Adrenal gland (tissue), 12 donors: ENCODE data around the gene ENDOU. TPM values are rescaled to one million over a fixed set of nuclear protein-coding genes. Genes with fewer than 3 reads are reported as not detected.

Experiments
- DNase-seq, 7 donors: peaks; one replicate each; pipeline ENCODE4 v3.0.0-alpha.2; 2019 to 2020
- H3K27ac ChIP-seq, 5 donors: fragments of 200-600 bp; sonication (generic) in 4 of 5; 1 replicate in 3 of 5; 2 replicates in 2 of 5; pipeline versions ENCODE4 v1.5.1 to v1.8.0; 2016 to 2020; ENCODE audit warnings: mild to moderate bottlenecking in 1 of 5
- H3K27me3 ChIP-seq: fragments of 200-600 bp; 2 replicates; pipeline ENCODE4 v1.8.0; 2021
- H3K36me3 ChIP-seq, 2 donors: fragments of 200-600 bp; replicated peaks in 1 of 2; 1 replicate in 1 of 2; 2 replicates in 1 of 2; pipeline versions ENCODE4 v1.5.1 to v1.8.0; 2018 to 2022
- H3K4me1 ChIP-seq, 2 donors: fragments of 200-600 bp; replicated peaks in 1 of 2; 1 replicate in 1 of 2; 2 replicates in 1 of 2; pipeline versions ENCODE4 v1.5.1 to v1.8.0; 2018 to 2021
- H3K4me3 ChIP-seq, 4 donors: fragments of 200-600 bp; sonication (generic) in 3 of 4; one replicate each; pipeline ENCODE4 v1.5.1; 2016 to 2018
- H3K9me3 ChIP-seq, 3 donors: fragments of 200-600 bp; sonication (generic) in 1 of 3; replicated peaks in 1 of 3; 1 replicate in 2 of 3; 2 replicates in 1 of 3; pipeline versions ENCODE4 v1.5.1 to v1.8.0; 2016 to 2021
- CTCF ChIP-seq, 6 experiments: fragments of 450-650 bp in 4 of 6; fragments of 200-600 bp in 2 of 6; sonication (generic) in 1 of 6; IDR thresholded peaks; 1 replicate in 5 of 6; 2 replicates in 1 of 6; pipeline versions ENCODE4 v1.5.1 to v1.8.0; 2016 to 2021; ENCODE audit warnings: antibody characterized with exemption in 6 of 6, mild to moderate bottlenecking in 2 of 6, moderate library complexity in 1 of 6
- POLR2A ChIP-seq, 2 donors: fragments of 450-650 bp; IDR thresholded peaks; one replicate each; pipeline ENCODE4 v1.6.1; 2017; ENCODE audit warnings: antibody characterized with exemption in 2 of 2, mild to moderate bottlenecking in 2 of 2, moderate library complexity in 1 of 2
- WGBS, 4 donors: extraction: QIAGEN DNeasy Blood & Tissue Kit in 2 of 4; methylation state at CpG; one replicate each; pipeline versions ENCODE4 v1.1.5 to v1.1.7; 2013 to 2017; 5-methylcytosine and 5-hydroxymethylcytosine counted together
- intact Hi-C, 2 donors: fragments of 100-400 bp; cut with DNase I; formaldehyde crosslinking; loops; one replicate each; pipeline versions ENCODE4 v1.14.1 to v1.15.0; 2022 to 2023
- polyA plus RNA-seq, 3 donors: library from polyadenylated mRNA; stranded (reverse); fragments of 200-250 nt in 2 of 3; fragments of 350-450 nt in 1 of 3; fragmentation: Illumina TruSeq in 1 of 3; extraction: RNeasy Lipid Tissue Mini Kit (QIAGEN cat#74804) in 1 of 3; gene quantifications; one replicate each; pipeline ENCODE4 v1.2.3, GENCODE V29; 2013 to 2014
- total RNA-seq, 9 donors: library from RNA; depleted of rRNA in 4 of 9; stranded (reverse); fragments of >200 nt in 4 of 9; fragments of 120-200 nt in 1 of 9; fragmentation: NEBNext Ultra II Directional in 1 of 9; extraction: Animal tissue kit (Norgen Biotek cat#: 25700) in 1 of 9; gene quantifications; one replicate each; pipeline versions ENCODE4 v1.1.0 to v1.2.4, GENCODE V29; 2013 to 2023
- donor health status: healthy with polysubstance abuse.
- donor health status: Bipolar disorder and iron deficiency.
- donor health status: DM: yes; HTN: yes; CAD: no.
- donor health status: DM: no; HTN: no; CAD: no.
- donor health status: DM: no; HTN: no; CAD: no.
- donor health status: DM: yes; HTN: yes; CAD: no.

The ENDOU gene
- total and polyA plus RNA-seq, 12 donors = 0.11 to 2.6 (median 0.19) TPM; not detected in 3

- Histone ChIP-seq H3K36me3 (no peaks in the 10 kb centered on the region), H3K27ac (peak overlapping the region in 1 of 5 donors; percentile 9), H3K4me1 (peaks cover 6 to 21% of the 10 kb centered on the region in 2 donors), H3K9me3 (no peaks in the 10 kb centered on the region), H3K27me3 (no peaks in the 10 kb centered on the region), H3K4me3 (no peak overlapping the region)
- intact Hi-C loops = no loop called here
- 63 to 68% (median 65%) methylated on average over 5 of the region's 5 CpGs for WGBS, 4 donors
- no peak for TF ChIP-seq CTCF (IDR thresholded peaks at IDR 0.05)
- TF ChIP-seq POLR2A (IDR thresholded peaks at IDR 0.05) = no peak
- DNase-seq = no peak
Observed at GRCh38 chr12:47707905-47708543, 17.3 kb downstream of the ENDOU start.

- no peaks in the 10 kb centered on the region for H3K9me3 ChIP-seq
- no peak for DNase-seq
- no peak overlapping the region for H3K27ac ChIP-seq
- intact Hi-C loops = no loop called here
- no peaks in the 10 kb centered on the region for H3K27me3 ChIP-seq
- no peak overlapping the region for H3K4me3 ChIP-seq
- peaks cover 6 to 21% of the 10 kb centered on the region in 2 donors for H3K4me1 ChIP-seq
- H3K36me3 ChIP-seq = no peaks in the 10 kb centered on the region
- no peak for TF ChIP-seq CTCF (IDR thresholded peaks at IDR 0.05)
- TF ChIP-seq POLR2A (IDR thresholded peaks at IDR 0.05) = no peak
Observed at GRCh38 chr12:47707355-47707754, 17.9 kb downstream of the ENDOU start.

GRCh38 chr12:47705566-47706425 lies 19.5 kb downstream of the ENDOU start, which contains the start of gene RPAP3:
RPAP3 (minus strand) TSS chr12:47706030; CDS start chr12:47702840, 3,190 bp downstream.
- peak; percentile 96 to 98 (median 98) for DNase-seq
- WGBS, 4 donors = 1 to 2% (median 1%) methylated on average over 21 to 66 of the region's 66 CpGs
- TF ChIP-seq POLR2A (IDR thresholded peaks at IDR 0.05) (peak; percentile 52 to 91), CTCF (IDR thresholded peaks at IDR 0.05) (peak; percentile 28 to 70 (median 62))
- Histone ChIP-seq H3K27ac (peak within 1 kb of the TSS; percentile 36 to 95 (median 80)), H3K36me3 (peaks cover 0 to 3% of the 10 kb centered on the region in 2 donors), H3K4me3 (peak within 1 kb of the TSS; percentile 50 to 98 (median 68)), H3K9me3 (no peaks in the 10 kb centered on the region), H3K4me1 (peaks cover 6 to 21% of the 10 kb centered on the region in 2 donors), H3K27me3 (no peaks in the 10 kb centered on the region)
- intact Hi-C loops = no loop called here

DNA sequence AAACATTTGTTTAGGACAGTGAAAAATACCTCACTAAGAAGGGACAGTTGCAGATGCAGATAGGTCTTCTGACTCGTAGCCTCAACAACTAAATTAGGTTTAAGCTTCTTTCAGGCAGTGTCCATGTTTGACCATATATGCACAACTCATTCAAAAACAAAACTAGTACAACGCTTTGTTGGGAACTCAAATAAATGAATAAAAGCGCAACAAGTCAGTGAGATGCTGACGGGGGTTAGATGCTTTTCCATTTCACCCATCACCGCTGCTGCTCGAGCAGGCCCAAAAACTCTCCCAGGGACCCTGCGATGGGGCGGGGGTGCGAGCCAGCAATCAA lies 20.1 kb downstream of the ENDOU start:
- H3K27me3 ChIP-seq = no peaks in the 10 kb centered on the region
- peaks cover 0 to 8% of the 10 kb centered on the region in 2 donors for H3K36me3 ChIP-seq
- intact Hi-C loops = no loop called here
- peak overlapping the region; percentile 46 to 98 (median 67) for H3K4me3 ChIP-seq
- H3K4me1 ChIP-seq = peaks cover 6 to 21% of the 10 kb centered on the region in 2 donors
- WGBS, 4 donors = 0 to 1% (median 1%) methylated on average over 9 of the region's 9 CpGs
- TF ChIP-seq POLR2A (IDR thresholded peaks at IDR 0.05) (no peak), CTCF (IDR thresholded peaks at IDR 0.05) (no peak)
- peak overlapping the region in 4 of 5 donors; percentile 71 to 95 (median 86) for H3K27ac ChIP-seq
- no peak for DNase-seq
- no peaks in the 10 kb centered on the region for H3K9me3 ChIP-seq
